Brain microvascular endothelial cell (primary cell): ENCODE measurements around the gene MIER3.

Experiments used
- DNase-seq: peaks from one replicate; pipeline ENCODE4 v3.0.0-alpha.2; 2020
- H3K27ac ChIP-seq: fragments of 250-450 bp; sonication (Bioruptor Pico); 2 replicates; pipeline ENCODE4 v1.5.1; 2020; ENCODE audit warnings: mild to moderate bottlenecking, moderate library complexity
- H3K27me3 ChIP-seq: fragments of 250-450 bp; sonication (Bioruptor Pico); replicated peaks from 2 replicates; pipeline ENCODE4 v1.5.1; 2020; ENCODE audit warnings: mild to moderate bottlenecking
- H3K36me3 ChIP-seq: fragments of 250-450 bp; sonication (Bioruptor Pico); replicated peaks from 2 replicates; pipeline ENCODE4 v1.5.1; 2020; ENCODE audit warnings: mild to moderate bottlenecking
- H3K4me3 ChIP-seq: 2 replicates; pipeline ENCODE4 v1.5.1; 2011; ENCODE audit warnings: low read depth, mild to moderate bottlenecking, control low read depth, low read length, moderate library complexity
- in situ Hi-C: cut with HindIII; loops from 2 replicates; pipeline ENCODE4 v1.10.0; 2017; ENCODE audit warnings: low sequenced_read_pairs, low pct_ligation_motif_present
- TF ChIP-seq, protein P1 (sequence below): IDR thresholded peaks from 2 replicates; pipeline ENCODE4 v1.5.1; 2011; ENCODE audit warnings: low read depth, mild to moderate bottlenecking, moderate library complexity, low read length, control low read depth, inconsistent platforms; ENCODE audit errors: missing control alignments

MIER3 gene

DNA sequence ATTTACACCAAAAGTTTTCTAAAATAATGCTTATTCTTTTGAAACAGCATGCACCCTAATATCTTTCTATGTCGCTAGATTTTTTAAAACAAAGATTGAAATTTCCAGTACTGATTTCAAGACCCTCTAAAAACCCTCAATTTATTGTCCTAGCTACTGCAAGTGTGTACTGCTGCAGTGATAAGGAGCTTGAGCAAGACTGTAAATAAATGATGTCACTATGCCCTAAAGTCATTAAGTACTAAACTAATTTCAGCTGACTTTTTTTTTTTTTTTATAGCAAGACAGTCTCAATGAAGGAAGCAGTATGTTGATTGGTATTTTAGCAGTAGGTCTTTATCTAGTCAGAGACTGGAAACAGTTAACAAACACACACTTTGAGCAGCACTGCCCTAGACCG is 12.2 kb upstream of the MIER3 start:
- TF ChIP-seq, protein P1, sequence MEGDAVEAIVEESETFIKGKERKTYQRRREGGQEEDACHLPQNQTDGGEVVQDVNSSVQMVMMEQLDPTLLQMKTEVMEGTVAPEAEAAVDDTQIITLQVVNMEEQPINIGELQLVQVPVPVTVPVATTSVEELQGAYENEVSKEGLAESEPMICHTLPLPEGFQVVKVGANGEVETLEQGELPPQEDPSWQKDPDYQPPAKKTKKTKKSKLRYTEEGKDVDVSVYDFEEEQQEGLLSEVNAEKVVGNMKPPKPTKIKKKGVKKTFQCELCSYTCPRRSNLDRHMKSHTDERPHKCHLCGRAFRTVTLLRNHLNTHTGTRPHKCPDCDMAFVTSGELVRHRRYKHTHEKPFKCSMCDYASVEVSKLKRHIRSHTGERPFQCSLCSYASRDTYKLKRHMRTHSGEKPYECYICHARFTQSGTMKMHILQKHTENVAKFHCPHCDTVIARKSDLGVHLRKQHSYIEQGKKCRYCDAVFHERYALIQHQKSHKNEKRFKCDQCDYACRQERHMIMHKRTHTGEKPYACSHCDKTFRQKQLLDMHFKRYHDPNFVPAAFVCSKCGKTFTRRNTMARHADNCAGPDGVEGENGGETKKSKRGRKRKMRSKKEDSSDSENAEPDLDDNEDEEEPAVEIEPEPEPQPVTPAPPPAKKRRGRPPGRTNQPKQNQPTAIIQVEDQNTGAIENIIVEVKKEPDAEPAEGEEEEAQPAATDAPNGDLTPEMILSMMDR, result no peak
- peaks cover 11% of the 10 kb centered on the region for H3K27me3 ChIP-seq
- H3K27ac ChIP-seq, result no peak overlapping the region
- no peak overlapping the region for H3K4me3 ChIP-seq
- no peak for DNase-seq
- no peaks in the 10 kb centered on the region for H3K36me3 ChIP-seq
- in situ Hi-C loops, result no loop called here

DNA sequence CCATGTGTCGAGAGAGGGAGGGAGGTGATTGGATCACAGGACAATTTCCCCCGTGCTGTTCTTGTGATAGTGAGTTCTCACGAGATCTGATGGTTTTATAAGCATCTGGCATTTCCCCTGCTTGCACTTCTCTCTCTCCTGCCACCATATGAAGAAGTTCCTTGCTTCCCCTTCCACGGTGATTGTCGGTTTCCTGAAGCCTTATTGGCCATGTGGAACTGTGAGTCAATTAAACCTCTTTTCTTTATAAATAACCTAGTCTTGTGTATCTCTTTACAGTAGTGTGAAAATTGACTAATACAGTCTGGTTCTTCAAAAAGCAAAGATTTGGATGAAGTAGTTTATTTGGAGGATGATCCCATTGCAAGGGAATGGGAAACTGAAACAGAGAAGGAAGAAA is 11.3 kb upstream of the MIER3 start:
- no peak for DNase-seq
- Histone ChIP-seq H3K4me3 (no peak overlapping the region), H3K36me3 (no peaks in the 10 kb centered on the region), H3K27me3 (peaks cover 11% of the 10 kb centered on the region), H3K27ac (no peak overlapping the region)
- in situ Hi-C loops, result no loop called here
- TF ChIP-seq, protein P1, result no peak

DNA sequence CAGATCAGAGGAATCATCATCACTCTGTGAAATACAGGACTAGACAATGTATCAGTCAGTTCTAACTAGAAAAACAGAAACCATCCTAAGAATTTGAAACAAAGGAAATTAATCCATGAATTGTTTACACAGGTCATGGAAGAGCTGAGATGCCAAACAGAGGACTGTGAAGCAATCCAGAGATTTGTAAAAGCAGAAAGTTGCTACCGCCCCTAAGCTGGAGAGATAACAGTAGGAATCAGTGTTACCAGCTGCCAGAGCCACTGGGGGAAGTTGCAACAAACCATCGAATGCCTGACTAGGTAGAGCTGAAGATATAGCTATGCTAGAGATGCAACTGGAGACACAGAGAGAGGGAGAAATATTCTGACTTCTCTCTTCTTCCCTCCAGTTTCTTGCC is 10.4 kb upstream of the MIER3 start:
- Histone ChIP-seq H3K27ac (no peak overlapping the region), H3K4me3 (no peak overlapping the region), H3K27me3 (peaks cover 13% of the 10 kb centered on the region), H3K36me3 (no peaks in the 10 kb centered on the region)
- DNase-seq, result no peak
- in situ Hi-C loops, result no loop called here
- TF ChIP-seq, protein P1, result no peak

DNA sequence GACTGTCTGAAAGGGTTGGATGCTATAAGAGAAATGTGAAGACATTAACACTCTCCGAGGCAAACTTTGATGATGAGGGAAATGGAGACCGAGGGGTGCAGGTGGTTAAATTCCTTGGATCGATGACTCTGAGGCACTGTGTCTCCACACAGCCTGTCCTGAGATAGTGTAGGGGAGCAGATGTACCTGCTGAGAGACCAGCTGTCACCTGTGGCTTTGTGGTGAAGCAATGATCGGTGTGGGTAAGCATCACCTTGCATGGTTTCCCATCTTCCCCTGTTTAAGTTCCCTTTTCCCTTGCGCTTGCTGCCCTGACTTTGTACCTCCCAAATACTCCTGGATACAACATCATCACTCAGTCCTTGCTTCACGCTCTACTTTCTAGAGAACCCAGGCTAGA is 9.8 kb upstream of the MIER3 start:
- no peak for DNase-seq
- TF ChIP-seq, protein P1, result no peak
- Histone ChIP-seq H3K27ac (no peak overlapping the region), H3K4me3 (no peak overlapping the region), H3K27me3 (peaks cover 11% of the 10 kb centered on the region), H3K36me3 (no peaks in the 10 kb centered on the region)
- in situ Hi-C loops, result no loop called here

DNA sequence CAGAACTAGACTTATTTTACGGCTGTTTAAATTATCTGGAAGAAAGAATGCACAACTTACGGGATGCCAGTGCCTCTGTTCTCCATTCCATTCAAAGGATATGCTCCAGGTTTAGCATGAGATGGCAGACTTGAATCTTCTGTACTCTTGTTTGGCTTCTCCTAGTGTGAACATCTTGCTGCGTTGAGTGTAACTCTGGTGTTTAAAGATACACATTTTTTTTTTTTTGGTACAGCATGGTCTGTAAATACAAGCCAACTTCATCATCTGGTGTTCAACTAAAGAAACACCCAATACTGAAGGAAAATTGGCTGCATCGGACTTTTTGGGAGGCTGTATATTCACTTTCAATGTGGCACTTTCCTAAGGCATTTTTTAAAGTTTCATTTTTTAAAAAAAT is 7.4 kb upstream of the MIER3 start:
- TF ChIP-seq, protein P1, result no peak
- DNase-seq, result no peak

DNA sequence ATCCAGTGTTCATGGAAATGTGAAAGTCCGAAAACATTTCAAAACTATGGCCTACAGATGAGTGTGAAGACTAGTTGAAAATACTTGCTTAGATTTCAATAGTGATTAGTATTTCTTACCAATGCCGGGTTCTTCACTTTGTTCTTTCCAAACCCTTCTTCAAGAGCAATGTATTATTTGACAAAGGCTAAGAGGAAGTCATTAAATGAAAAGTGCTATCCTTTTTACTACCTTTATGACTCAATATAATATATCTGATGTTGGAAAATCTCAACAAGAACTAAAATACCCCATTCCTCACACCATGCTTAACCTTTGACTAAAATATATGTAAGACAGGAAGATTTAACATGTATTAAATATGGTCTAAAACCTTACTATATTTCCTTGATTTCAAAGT is 6.7 kb upstream of the MIER3 start:
- peaks cover 11% of the 10 kb centered on the region for H3K27me3 ChIP-seq
- DNase-seq, result no peak
- no peak overlapping the region for H3K4me3 ChIP-seq
- in situ Hi-C loops, result no loop called here
- H3K27ac ChIP-seq, result no peak overlapping the region
- TF ChIP-seq, protein P1, result no peak
- no peaks in the 10 kb centered on the region for H3K36me3 ChIP-seq

More for the DNA sequence above, 7.4 kb upstream of the MIER3 start:
- H3K4me3 ChIP-seq, result no peak overlapping the region
- no peaks in the 10 kb centered on the region for H3K36me3 ChIP-seq
- H3K27me3 ChIP-seq, result peaks cover 14% of the 10 kb centered on the region
- in situ Hi-C loops, result no loop called here
- H3K27ac ChIP-seq, result no peak overlapping the region
